Neutrophil (primary cell): ENCODE measurements around the gene NKPD1.

Experiments used
- H3K27ac ChIP-seq: fragments of 200-600 bp; sonication (generic); 2 replicates; pipeline ENCODE4 v1.5.1; 2016; ENCODE audit warnings: mild to moderate bottlenecking, moderate library complexity
- H3K27me3 ChIP-seq: fragments of 200-600 bp; sonication (generic); 2 replicates; pipeline ENCODE4 v1.6.0; 2016; ENCODE audit warnings: mild to moderate bottlenecking
- H3K36me3 ChIP-seq: fragments of 200-600 bp; sonication (generic); 2 replicates; pipeline ENCODE4 v1.5.1; 2017
- H3K4me1 ChIP-seq, 2 experiments: fragments of 200-600 bp in 1 of 2; sonication (generic) in 1 of 2; 1 replicate in 1 of 2; 2 replicates in 1 of 2; pipeline versions ENCODE4 v1.5.1 to v1.6.1; 2013 to 2016; ENCODE audit warnings: low read depth in 1 of 2, low read length in 1 of 2, mild to moderate bottlenecking in 1 of 2, moderate library complexity in 1 of 2; ENCODE audit not compliant: control insufficient read depth in 1 of 2, insufficient read depth in 1 of 2
- H3K4me3 ChIP-seq, 2 experiments: fragments of 200-600 bp in 1 of 2; sonication (generic) in 1 of 2; 1 replicate in 1 of 2; 2 replicates in 1 of 2; pipeline ENCODE4 v1.5.1; 2013 to 2016; ENCODE audit warnings: low read depth in 1 of 2, low read length in 1 of 2, mild to moderate bottlenecking in 1 of 2, moderate library complexity in 1 of 2
- H3K9me3 ChIP-seq: fragments of 200-600 bp; sonication (generic); 2 replicates; pipeline ENCODE4 v1.5.1; 2016
- CTCF ChIP-seq: fragments of 200-600 bp; sonication (generic); IDR thresholded peaks from 2 replicates; pipeline ENCODE4 v1.5.1; 2016; ENCODE audit warnings: antibody characterized with exemption

NKPD1 gene

GRCh38 chr19:45161738-45162607, 1.2 kb upstream of the NKPD1 start:
- TF ChIP-seq CTCF, result no peak
- H3K4me1 ChIP-seq, result peaks cover 20 to 22% of the 10 kb centered on the region in 2 experiments

GRCh38 chr19:45159971-45160324, 834 bp downstream of the NKPD1 start:
- Histone ChIP-seq H3K36me3 (no peaks in the 10 kb centered on the region), H3K4me3 (no peak overlapping the region), H3K4me1 (peaks cover 8% of the 10 kb centered on the region in 2 experiments), H3K27me3 (peaks cover 62% of the 10 kb centered on the region), H3K27ac (no peak overlapping the region), H3K9me3 (no peaks in the 10 kb centered on the region)
- no peak for TF ChIP-seq CTCF

More at GRCh38 chr19:45161738-45162607, 1.2 kb upstream of the NKPD1 start:
- Histone ChIP-seq H3K4me3 (no peak overlapping the region), H3K36me3 (no peaks in the 10 kb centered on the region), H3K27me3 (peaks cover 41% of the 10 kb centered on the region), H3K27ac (no peak overlapping the region), H3K9me3 (no peaks in the 10 kb centered on the region)

GRCh38 chr19:45159210-45159970, 1.4 kb downstream of the NKPD1 start:
- H3K27me3 ChIP-seq, result peaks cover 67% of the 10 kb centered on the region
- H3K36me3 ChIP-seq, result no peaks in the 10 kb centered on the region
- no peak overlapping the region for H3K27ac ChIP-seq
- no peaks in the 10 kb centered on the region for H3K9me3 ChIP-seq
- peaks cover 2% of the 10 kb centered on the region in 2 experiments for H3K4me1 ChIP-seq
- no peak for TF ChIP-seq CTCF
- H3K4me3 ChIP-seq, result no peak overlapping the region

- Histone ChIP-seq H3K4me3 (no peak overlapping the region), H3K4me1 (peaks cover 5% of the 10 kb centered on the region in 2 experiments), H3K36me3 (no peaks in the 10 kb centered on the region), H3K9me3 (no peaks in the 10 kb centered on the region), H3K27me3 (peaks cover 75% of the 10 kb centered on the region), H3K27ac (no peak overlapping the region)
- no peak for TF ChIP-seq CTCF
Measured at GRCh38 chr19:45158503-45159209, 2.1 kb downstream of the NKPD1 start.

- Histone ChIP-seq H3K27me3 (peaks cover 94% of the 10 kb centered on the region), H3K4me3 (no peak overlapping the region), H3K27ac (no peak overlapping the region), H3K4me1 (peaks cover 23 to 24% of the 10 kb centered on the region in 2 experiments), H3K9me3 (no peaks in the 10 kb centered on the region), H3K36me3 (no peaks in the 10 kb centered on the region)
- TF ChIP-seq CTCF, result no peak
Measured at GRCh38 chr19:45156751-45157150, 4.0 kb downstream of the NKPD1 start.
